Measurements from ENCODE around the gene PER2.
A peak's percentile ranks its signal among the peaks of the same experiment; 100 is the strongest.

The PER2 gene

GRCh38 chr2:238308177-238308576 is 19.8 kb upstream of the PER2 start:
- in situ Hi-C loops (cut with HindIII; ENCODE audit: low sequenced_read_pairs) = no loop called here
- no peak for DNase-seq (ENCODE audit: low read depth)
- no peak overlapping the region for H3K4me3 ChIP-seq (ENCODE audit: low read depth, low read length)
- TF ChIP-seq, protein P1, sequence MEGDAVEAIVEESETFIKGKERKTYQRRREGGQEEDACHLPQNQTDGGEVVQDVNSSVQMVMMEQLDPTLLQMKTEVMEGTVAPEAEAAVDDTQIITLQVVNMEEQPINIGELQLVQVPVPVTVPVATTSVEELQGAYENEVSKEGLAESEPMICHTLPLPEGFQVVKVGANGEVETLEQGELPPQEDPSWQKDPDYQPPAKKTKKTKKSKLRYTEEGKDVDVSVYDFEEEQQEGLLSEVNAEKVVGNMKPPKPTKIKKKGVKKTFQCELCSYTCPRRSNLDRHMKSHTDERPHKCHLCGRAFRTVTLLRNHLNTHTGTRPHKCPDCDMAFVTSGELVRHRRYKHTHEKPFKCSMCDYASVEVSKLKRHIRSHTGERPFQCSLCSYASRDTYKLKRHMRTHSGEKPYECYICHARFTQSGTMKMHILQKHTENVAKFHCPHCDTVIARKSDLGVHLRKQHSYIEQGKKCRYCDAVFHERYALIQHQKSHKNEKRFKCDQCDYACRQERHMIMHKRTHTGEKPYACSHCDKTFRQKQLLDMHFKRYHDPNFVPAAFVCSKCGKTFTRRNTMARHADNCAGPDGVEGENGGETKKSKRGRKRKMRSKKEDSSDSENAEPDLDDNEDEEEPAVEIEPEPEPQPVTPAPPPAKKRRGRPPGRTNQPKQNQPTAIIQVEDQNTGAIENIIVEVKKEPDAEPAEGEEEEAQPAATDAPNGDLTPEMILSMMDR (IDR thresholded peaks at IDR 0.05; ENCODE audit: low read depth, low read length, missing control alignments) = peak; percentile 26

- in situ Hi-C loops (cut with HindIII; ENCODE audit: low sequenced_read_pairs) = no loop called here
- no peak for DNase-seq (ENCODE audit: low read depth)
- TF ChIP-seq, protein P1 (IDR thresholded peaks at IDR 0.05; ENCODE audit: low read depth, low read length, missing control alignments) = no peak
- H3K4me3 ChIP-seq (ENCODE audit: low read depth, low read length) = no peak overlapping the region
Observed at GRCh38 chr2:238306672-238306998, 18.2 kb upstream of the PER2 start.

DNA sequence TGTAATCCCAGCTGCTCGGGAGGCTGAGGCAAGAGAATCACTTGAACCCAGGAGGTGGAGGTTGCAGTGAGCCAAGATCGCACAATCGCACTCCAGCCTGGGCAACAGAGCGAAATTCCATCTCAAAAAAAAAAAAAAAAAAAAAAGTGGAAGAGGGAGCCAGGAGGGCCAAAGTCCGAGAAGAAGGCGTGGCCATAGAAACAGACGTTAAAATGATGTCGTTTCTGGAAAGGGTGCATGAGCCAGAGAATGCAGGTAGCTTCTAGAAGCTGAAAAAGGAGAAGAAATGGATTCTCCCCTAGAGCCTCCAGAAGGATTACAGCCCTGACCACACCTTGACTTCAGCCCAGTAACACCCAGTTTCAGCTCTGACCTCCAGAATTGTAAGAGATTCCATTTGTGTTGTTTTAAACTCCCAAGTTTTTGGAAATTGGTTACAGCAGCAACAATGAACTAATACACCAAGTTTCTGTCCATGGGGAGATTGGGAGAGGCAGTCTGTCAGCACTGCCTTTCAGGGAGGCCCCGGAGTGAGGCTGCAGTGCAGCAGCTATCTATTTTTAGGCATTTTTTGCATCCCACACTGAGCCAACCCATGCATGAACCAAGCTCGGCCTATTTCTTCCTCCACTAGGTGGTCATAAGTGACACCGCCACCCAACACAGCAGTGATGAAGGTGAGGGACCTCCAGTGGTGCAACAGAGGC is 17.7 kb upstream of the PER2 start:
- in situ Hi-C loops (cut with HindIII; ENCODE audit: low sequenced_read_pairs) = no loop called here

GRCh38 chr2:238305092-238305862 is 16.9 kb upstream of the PER2 start:
- no peak overlapping the region for H3K4me3 ChIP-seq (ENCODE audit: low read depth, low read length)
- DNase-seq (ENCODE audit: low read depth) = no peak
- TF ChIP-seq, protein P1 (IDR thresholded peaks at IDR 0.05; ENCODE audit: low read depth, low read length, missing control alignments) = peak; percentile 26
- in situ Hi-C loops (cut with HindIII; ENCODE audit: low sequenced_read_pairs) = no loop called here

More for the DNA sequence above, 17.7 kb upstream of the PER2 start:
- TF ChIP-seq, protein P1 (IDR thresholded peaks at IDR 0.05; ENCODE audit: low read depth, low read length, missing control alignments) = no peak
- no peak overlapping the region for H3K4me3 ChIP-seq (ENCODE audit: low read depth, low read length)
- DNase-seq (ENCODE audit: low read depth) = no peak

DNA sequence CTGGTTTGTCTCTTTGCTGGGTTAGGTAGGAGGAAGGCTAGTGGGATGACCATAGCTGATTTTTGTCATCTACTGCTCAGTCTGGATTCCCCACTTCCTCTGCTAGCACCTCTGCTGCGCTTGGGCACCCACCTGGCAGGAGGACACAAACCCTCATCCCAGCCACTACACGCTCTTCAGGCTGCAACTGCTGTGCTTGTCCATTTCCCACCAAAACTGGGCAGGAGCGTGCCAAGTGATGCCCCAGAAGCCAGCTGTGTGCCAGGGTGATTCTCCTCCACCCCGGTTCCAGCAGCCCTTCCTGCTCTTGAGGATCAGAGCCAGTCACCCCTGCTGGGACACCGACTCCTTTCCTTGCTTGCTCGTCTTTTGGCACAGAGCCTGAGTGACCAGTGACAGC is 15.7 kb upstream of the PER2 start:
- in situ Hi-C loops (cut with HindIII; ENCODE audit: low sequenced_read_pairs) = no loop called here
- TF ChIP-seq, protein P1 (IDR thresholded peaks at IDR 0.05; ENCODE audit: low read depth, low read length, missing control alignments) = no peak
- H3K4me3 ChIP-seq (ENCODE audit: low read depth, low read length) = no peak overlapping the region
- DNase-seq (ENCODE audit: low read depth) = no peak

GRCh38 chr2:238302751-238303150 is 14.3 kb upstream of the PER2 start:
- in situ Hi-C loops (cut with HindIII; ENCODE audit: low sequenced_read_pairs) = no loop called here
- H3K4me3 ChIP-seq (ENCODE audit: low read depth, low read length) = no peak overlapping the region
- DNase-seq (ENCODE audit: low read depth) = no peak
- TF ChIP-seq, protein P1 (IDR thresholded peaks at IDR 0.05; ENCODE audit: low read depth, low read length, missing control alignments) = no peak

Measured in astrocyte of the cerebellum (primary cell).